Endothelial cell of umbilical vein (primary cell): ENCODE results near the gene NXN. TPM values are rescaled to one million over a fixed set of nuclear protein-coding genes. Genes with fewer than 3 reads are reported as not detected.

Source experiments
- BruUV-seq: library from RNA; stranded (reverse); fragments of 400-500 nt; replicated peaks from 2 replicates; lab custom pipeline; 2021; lab: Mats Ljungman, UMichigan
- CTCF ChIA-PET: fragments of 300-600, 350-600 bp; sonication (Branson Sonifier 250); formaldehyde crosslinking; loops from one replicate; lab custom pipeline; 2021; ENCODE audit warnings: antibody characterized with exemption, inconsistent platforms; lab: Charles Lee
- POLR2A ChIA-PET: fragments of 300-600, 350-600 bp; sonication (Branson Sonifier 250); formaldehyde crosslinking; loops from one replicate; lab custom pipeline; 2021; ENCODE audit warnings: antibody characterized with exemption, inconsistent platforms; lab: Charles Lee
- DNase-seq: peaks from one replicate; pipeline ENCODE4 v3.0.0-alpha.2; 2011; ENCODE audit warnings: low read depth, low spot score
- FAIRE-seq: peaks from 2 replicates; lab custom pipeline; 2011; peaks lifted over from hg19 to GRCh38; lab: Jason Lieb, UNC
- H2AFZ ChIP-seq: 2 replicates; pipeline ENCODE4 v1.6.0; 2012; ENCODE audit warnings: low read depth, low read length, control low read depth, inconsistent platforms
- H3K27ac ChIP-seq: 2 replicates; pipeline ENCODE4 v1.5.1; 2011; ENCODE audit warnings: low read depth, mild to moderate bottlenecking, control low read depth, low read length, moderate library complexity; ENCODE audit not compliant: insufficient read depth
- H3K27me3 ChIP-seq, 2 experiments: 2 replicates each; pipeline versions ENCODE4 v1.6.0 to v1.6.1; 2011; ENCODE audit warnings: low read length in 2 of 2, mixed read lengths in 1 of 2; ENCODE audit not compliant: control insufficient read depth in 2 of 2, insufficient read depth in 2 of 2
- H3K36me3 ChIP-seq, 2 experiments: 2 replicates in 1 of 2; 3 replicates in 1 of 2; pipeline ENCODE4 v1.5.1; 2011; ENCODE audit warnings: low read length in 2 of 2, mild to moderate bottlenecking in 1 of 2, moderate library complexity in 1 of 2; ENCODE audit not compliant: control insufficient read depth in 2 of 2, insufficient read depth in 2 of 2; ENCODE audit errors: extremely low read depth in 1 of 2
- H3K4me1 ChIP-seq: 3 replicates; pipeline ENCODE4 v1.5.1; 2011; ENCODE audit warnings: mild to moderate bottlenecking, low read length; ENCODE audit not compliant: control insufficient read depth, insufficient read depth; ENCODE audit errors: extremely low read depth
- H3K4me2 ChIP-seq: 2 replicates; pipeline ENCODE4 v1.6.1; 2011; ENCODE audit warnings: low read length, control low read depth, mixed read lengths; ENCODE audit not compliant: insufficient read depth
- H3K4me3 ChIP-seq, 3 experiments: fragments of 200-600 bp in 1 of 3; sonication (generic), shearing (Covaris generic) in 1 of 3; replicated peaks in 1 of 3; 2 replicates each; pipeline ENCODE4 v1.5.1; 2011 to 2016; ENCODE audit warnings: control low read depth in 3 of 3, low read length in 3 of 3, mild to moderate bottlenecking in 2 of 3, inconsistent platforms in 1 of 3, low read depth in 1 of 3, moderate library complexity in 1 of 3; ENCODE audit not compliant: insufficient read depth in 1 of 3
- H3K79me2 ChIP-seq: 2 replicates; pipeline ENCODE4 v1.6.0; 2012; ENCODE audit warnings: low read length, inconsistent platforms; ENCODE audit not compliant: control insufficient read depth, insufficient read depth
- H3K9ac ChIP-seq: replicated peaks from 2 replicates; pipeline ENCODE3; 2011; ENCODE audit warnings: low read length, control low read depth; ENCODE audit not compliant: insufficient read depth; ENCODE audit errors: extremely low read depth
- H3K9me1 ChIP-seq: replicated peaks from 3 replicates; pipeline ENCODE4 v1.6.0; 2011; ENCODE audit warnings: mild to moderate bottlenecking, low read length; ENCODE audit not compliant: control insufficient read depth, insufficient read depth; ENCODE audit errors: extremely low read depth
- H3K9me3 ChIP-seq: replicated peaks from 2 replicates; pipeline ENCODE4 v1.5.1; 2012; ENCODE audit warnings: low read length, inconsistent platforms; ENCODE audit not compliant: control insufficient read depth, insufficient read depth
- H4K20me1 ChIP-seq: replicated peaks from 2 replicates; pipeline ENCODE3; 2011; ENCODE audit warnings: mild to moderate bottlenecking, low read length; ENCODE audit not compliant: control insufficient read depth, insufficient read depth; ENCODE audit errors: extremely low read depth
- CTCF ChIP-seq, 2 donors: IDR thresholded peaks; 1 replicate in 1 of 2; 2 replicates in 1 of 2; pipeline ENCODE4 v1.5.1; 2011; ENCODE audit warnings: low read length in 2 of 2, mild to moderate bottlenecking in 2 of 2, moderate library complexity in 2 of 2, control low read depth in 1 of 2, inconsistent platforms in 1 of 2, low read depth in 1 of 2; ENCODE audit not compliant: insufficient read depth in 1 of 2; ENCODE audit errors: extremely low read depth in 1 of 2
- EZH2 ChIP-seq: IDR thresholded peaks from 2 replicates; pipeline ENCODE4 v1.6.1; 2012; ENCODE audit warnings: borderline replicate concordance, low read depth, mild to moderate bottlenecking, moderate library complexity, low read length, inconsistent platforms; ENCODE audit not compliant: severe bottlenecking
- FOS ChIP-seq: IDR thresholded peaks from 2 replicates; pipeline ENCODE4 v1.6.1; 2011; ENCODE audit warnings: mild to moderate bottlenecking, low read length, moderate library complexity, borderline replicate concordance; ENCODE audit not compliant: insufficient read depth
- GATA2 ChIP-seq: IDR thresholded peaks from 2 replicates; pipeline ENCODE4 v1.7.0; 2011; ENCODE audit warnings: low read depth, mild to moderate bottlenecking, moderate library complexity, mixed read lengths, low read length; ENCODE audit not compliant: insufficient read length, insufficient read depth
- MAX ChIP-seq: IDR thresholded peaks from 2 replicates; pipeline ENCODE4 v1.6.1; 2011; ENCODE audit not compliant: insufficient read depth, insufficient read length
- MYC ChIP-seq: IDR thresholded peaks from one replicate; pipeline ENCODE4 v1.6.1; 2011; ENCODE audit warnings: mild to moderate bottlenecking, low read depth, low read length
- POLR2A ChIP-seq: IDR thresholded peaks from 2 replicates; pipeline ENCODE4 v1.6.1; 2012; ENCODE audit warnings: low read depth, mild to moderate bottlenecking, control low read depth, low read length
- POLR2AphosphoS5 ChIP-seq: IDR thresholded peaks from 2 replicates; pipeline ENCODE4 v1.6.1; 2012; ENCODE audit warnings: low read depth, mild to moderate bottlenecking, control low read depth, low read length, moderate library complexity; ENCODE audit not compliant: insufficient read depth
- dilution Hi-C: fragments of 300-500 bp; cut with MboI; formaldehyde crosslinking; loops from one replicate; pipeline ENCODE4 v1.15.0; 2019; ENCODE audit warnings: low sequenced_read_pairs; ENCODE audit not compliant: extremely low pct_ligation_motif_present
- intact Hi-C: fragments of 100-400 bp; cut with micrococcal nuclease; formaldehyde crosslinking; loops from one replicate; pipeline ENCODE4 v1.10.0; 2022
- polyA plus RNA-seq, 4 experiments: library from polyadenylated mRNA; depleted of rRNA in 3 of 4; stranded (reverse) in 3 of 4; unstranded in 1 of 4; fragments of >200 nt; gene quantifications; 2 replicates each; pipeline versions ENCODE4 v1.2.1 to v1.2.3, GENCODE V29; 2011 to 2012; ENCODE audit warnings: missing spikeins in 1 of 4
- total RNA-seq: library from RNA; stranded (reverse); gene quantifications from 2 replicates; pipeline ENCODE4 v1.2.3, GENCODE V29; 2021

NXN gene
- total and polyA plus RNA-seq, 2 donors (not counting 3 experiments of a cell fraction or from before 2014, with no cell fraction given), result 69.5 to 77.3 TPM

GRCh38 chr17:862582-862981 lies 117.0 kb downstream of the NXN start:
- FAIRE-seq, result no peak
- dilution Hi-C loops, result no loop called here
- POLR2A ChIA-PET, result interaction anchor here (0.6 kb wide), 1 partner anchor 47 kb away, joined by 5 read pairs; no protein-coding TSS in a partner anchor

More at GRCh38 chr17:862582-862981, 117.0 kb downstream of the NXN start:
- intact Hi-C loops, result no loop called here
- peaks cover 0 to 3% of the 10 kb centered on the region in 2 experiments for H3K36me3 ChIP-seq
- H3K4me1 ChIP-seq, result peaks cover 20% of the 10 kb centered on the region
- no peak overlapping the region for H3K4me2 ChIP-seq
- H3K27me3 ChIP-seq, result no peaks in the 10 kb centered on the region
- no peaks in the 10 kb centered on the region for H3K9me3 ChIP-seq
- CTCF ChIA-PET, result interaction anchor here (2.4 kb wide), 1 partner anchor 17 kb away, joined by 8 read pairs; no protein-coding TSS in a partner anchor
- H4K20me1 ChIP-seq, result no peaks in the 10 kb centered on the region
- no peak overlapping the region for H3K9ac ChIP-seq
- H2AFZ ChIP-seq, result no peak overlapping the region
- no peak for DNase-seq
- H3K9me1 ChIP-seq, result no peaks in the 10 kb centered on the region
- BruUV-seq, result no TSS peak
- H3K4me3 ChIP-seq, result no peak overlapping the region
- no peak for TF ChIP-seq MAX
- TF ChIP-seq POLR2A, result no peak
- TF ChIP-seq FOS, result no peak
- no peak for TF ChIP-seq EZH2
- no peak for TF ChIP-seq GATA2
- TF ChIP-seq POLR2AphosphoS5, result no peak
- TF ChIP-seq CTCF (IDR thresholded peaks at IDR 0.05; ENCODE audit: extremely low read depth in 1 of 2, insufficient read depth in 1 of 2, low read depth in 1 of 2, low read length in 2 of 2), result no peak
- TF ChIP-seq MYC, result no peak
- no peak overlapping the region for H3K27ac ChIP-seq
- peaks cover 2% of the 10 kb centered on the region for H3K79me2 ChIP-seq
